ENCODE data around the gene FNBP1L.

The FNBP1L gene

DNA sequence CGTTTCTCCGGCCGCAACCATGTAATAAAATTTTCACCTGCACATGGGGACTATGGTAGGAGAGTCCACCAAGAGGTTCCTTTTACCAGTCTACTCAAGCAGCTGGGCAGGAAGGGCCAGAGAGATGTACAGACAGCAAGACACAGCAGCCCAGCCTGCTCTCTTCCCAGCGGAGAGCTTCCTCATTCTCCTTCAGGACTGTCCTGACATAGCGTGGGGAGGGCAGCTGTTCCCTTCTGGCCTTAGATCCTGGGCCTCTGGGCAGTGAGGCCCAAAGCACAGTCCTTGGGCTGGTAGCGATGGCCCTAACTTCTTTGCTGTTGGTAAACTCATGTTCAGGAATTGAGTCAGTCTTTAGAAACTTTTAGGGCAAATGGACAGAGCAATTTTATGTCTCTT, 144.6 kb downstream of the FNBP1L start:
- no peak for DNase-seq (ENCODE audit: low spot score)

DNA sequence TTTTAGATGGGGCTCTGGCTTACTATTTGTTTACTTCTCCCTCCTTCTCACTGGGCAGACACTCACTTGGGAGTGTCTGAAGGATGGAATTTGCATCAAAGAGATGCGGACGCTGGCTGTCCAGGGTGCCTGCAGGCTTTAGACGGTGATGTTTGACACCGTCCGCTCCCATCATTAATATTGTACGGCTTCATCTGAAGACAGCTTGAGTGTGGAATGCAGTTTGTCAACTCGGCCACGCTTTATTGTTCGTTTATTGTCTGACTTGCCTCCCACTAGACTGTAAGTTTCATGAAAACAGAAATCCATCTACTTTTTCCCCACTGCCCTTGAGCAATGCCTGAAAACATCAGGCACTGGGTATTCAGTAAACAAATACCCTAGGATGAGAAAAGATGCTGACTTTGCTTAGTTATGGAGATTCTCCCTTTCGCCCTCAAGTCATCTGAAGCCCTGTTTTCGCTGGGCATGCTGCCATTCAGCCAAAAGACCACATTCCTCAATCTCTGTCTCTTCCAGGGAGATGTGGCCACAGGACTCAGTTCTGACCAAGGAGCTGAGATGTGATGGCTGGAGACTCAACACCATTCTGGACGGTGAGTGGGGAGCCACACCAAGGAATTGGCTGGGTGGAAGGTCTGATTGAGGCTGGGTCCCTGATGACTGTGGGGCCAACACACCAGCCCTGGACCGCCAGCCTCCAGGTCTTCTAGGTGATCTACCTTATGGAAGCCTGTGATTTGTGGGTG, 146.1 kb downstream of the FNBP1L start:
- no peak for DNase-seq (ENCODE audit: low spot score)

DNA sequence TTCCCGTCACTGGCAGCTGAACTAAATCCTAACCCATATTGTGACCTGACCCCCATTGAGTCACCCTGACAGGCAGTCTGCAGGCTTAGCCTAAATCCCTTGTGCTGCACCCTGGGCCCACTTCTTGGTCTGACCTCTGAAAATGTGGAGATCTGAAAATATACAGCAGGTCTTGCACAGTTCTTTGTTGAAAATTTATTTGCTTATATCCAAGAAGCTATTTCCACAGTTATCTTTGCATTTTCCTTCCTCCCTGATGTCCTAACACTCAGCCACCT, 146.6 kb downstream of the FNBP1L start:
- no peak for DNase-seq (ENCODE audit: low spot score)

DNA sequence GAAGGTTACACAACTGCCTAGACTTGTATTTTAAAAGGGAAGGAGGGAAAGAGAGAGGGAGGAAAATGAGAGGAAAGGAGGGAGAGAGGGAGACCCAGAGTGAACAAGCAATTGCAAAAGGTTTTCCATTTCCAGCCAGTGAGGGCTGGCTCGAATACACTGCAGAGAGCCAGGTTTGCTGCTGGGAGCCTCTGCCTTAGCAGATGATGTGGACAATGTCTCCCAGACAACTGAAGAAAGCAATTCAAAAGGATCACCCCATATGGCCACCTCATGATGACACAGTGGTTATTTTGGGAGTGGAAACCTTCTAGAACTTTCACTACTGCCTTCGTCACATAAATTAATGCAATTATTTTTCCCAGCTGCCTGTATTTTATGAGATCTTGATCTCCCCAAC, 147.3 kb downstream of the FNBP1L start:
- DNase-seq (ENCODE audit: low spot score), result no peak

DNA sequence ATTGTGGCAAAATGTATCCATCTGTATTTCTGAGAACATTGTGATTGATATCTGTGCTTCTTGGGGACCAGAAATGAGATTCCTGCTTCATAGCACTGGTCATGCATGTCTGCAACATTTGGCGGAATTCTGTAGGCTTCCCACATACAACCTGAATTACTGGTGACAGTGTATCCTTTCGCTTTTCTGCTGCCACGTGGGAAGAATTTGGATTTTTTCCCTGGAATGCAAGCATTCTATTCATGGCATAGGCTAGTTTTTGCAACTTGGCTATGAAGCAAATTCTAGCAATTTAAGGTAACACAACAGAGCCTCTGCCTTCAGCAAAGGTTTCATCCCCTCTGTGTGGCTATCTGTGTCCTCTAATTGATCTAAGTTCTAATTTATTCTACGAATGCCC, 147.8 kb downstream of the FNBP1L start:
- DNase-seq (ENCODE audit: low spot score), result no peak

GRCh38 chr1:93596329-93597089, 148.6 kb downstream of the FNBP1L start:
- DNase-seq (ENCODE audit: low spot score), result no peak

DNA sequence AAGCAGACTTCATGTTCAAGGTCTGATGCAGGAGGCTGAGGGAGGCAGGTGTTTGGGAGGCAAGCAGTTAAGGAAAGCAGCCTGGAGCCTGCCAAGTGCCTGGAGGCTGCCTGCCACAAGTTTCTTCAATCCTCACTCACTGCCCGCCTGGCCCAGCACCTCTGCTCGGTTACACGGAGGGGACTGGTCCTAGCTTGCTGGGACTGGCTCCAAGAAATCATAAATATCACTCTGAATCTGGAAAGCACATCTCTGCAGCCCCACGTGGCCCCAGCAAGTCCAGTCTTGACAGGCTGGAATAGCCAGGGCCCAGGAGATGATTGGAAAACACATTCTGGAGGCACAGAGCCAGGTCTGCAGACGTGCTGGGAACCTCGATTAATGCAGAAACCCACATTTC, 149.8 kb downstream of the FNBP1L start:
- DNase-seq (ENCODE audit: low spot score), result no peak

GRCh38 chr1:93598396-93598795, 150.5 kb downstream of the FNBP1L start:
- DNase-seq (ENCODE audit: low spot score), result no peak

- DNase-seq (ENCODE audit: low spot score), result no peak
Observed at GRCh38 chr1:93598861-93599439, 151.0 kb downstream of the FNBP1L start.

GRCh38 chr1:93599479-93599878, 151.6 kb downstream of the FNBP1L start:
- no peak for DNase-seq (ENCODE audit: low spot score)

GRCh38 chr1:93600663-93601062, 152.7 kb downstream of the FNBP1L start:
- DNase-seq (ENCODE audit: low spot score), result no peak

GRCh38 chr1:93601686-93602085, 153.8 kb downstream of the FNBP1L start:
- no peak for DNase-seq (ENCODE audit: low spot score)

- no peak for DNase-seq (ENCODE audit: low spot score)
Observed at GRCh38 chr1:93602101-93602500, 154.2 kb downstream of the FNBP1L start.

GRCh38 chr1:93603106-93603505, 155.2 kb downstream of the FNBP1L start:
- no peak for DNase-seq (ENCODE audit: low spot score)

DNA sequence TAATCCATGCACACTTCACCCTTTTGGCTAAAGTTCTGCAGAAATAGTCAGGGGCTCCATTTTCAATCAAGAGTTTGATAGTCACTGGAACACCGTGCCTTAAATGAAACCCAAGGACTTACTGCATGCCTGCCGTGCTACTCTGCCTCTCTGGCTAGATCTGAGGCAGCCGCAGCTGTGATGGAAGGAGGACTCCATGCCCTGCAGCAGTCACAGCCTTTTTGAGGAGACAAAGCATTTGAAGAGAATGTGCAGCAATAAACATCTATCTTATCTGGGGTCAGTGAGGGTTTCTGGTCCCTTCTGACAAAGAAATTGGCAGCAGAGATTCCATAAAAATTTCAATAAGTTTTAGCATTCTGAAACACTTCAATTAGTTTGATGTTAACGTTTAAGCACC, 155.7 kb downstream of the FNBP1L start:
- DNase-seq (ENCODE audit: low spot score), result no peak
